RWPE1 (cell line): ENCODE results near the gene CCDC88A.

ENCODE experiments used
- CTCF ChIA-PET: fragments of 350-600 bp; sonication (Branson Sonifier 250); formaldehyde crosslinking; extraction: SDS; loops from one replicate; lab custom pipeline; 2021; lab: Yijun Ruan, JAX
- POLR2A ChIA-PET: fragments of 400-600 bp; formaldehyde crosslinking; extraction: SDS; loops from one replicate; lab custom pipeline; 2020; ENCODE audit warnings: antibody characterized with exemption; ENCODE audit not compliant: low non-redundant PET; lab: Yijun Ruan, JAX
- DNase-seq: peaks from one replicate; pipeline ENCODE4 v3.0.0; 2012; ENCODE audit warnings: low spot score
- H3K27ac ChIP-seq: fragments of 450-650 bp; 2 replicates; pipeline ENCODE4 v1.5.1; 2017
- TF ChIP-seq, protein P1 (sequence below): fragments of 450-650 bp; conservative IDR thresholded peaks from 2 replicates; pipeline ENCODE4 v1.5.1; 2017; ENCODE audit warnings: low read depth, mild to moderate bottlenecking

Gene CCDC88A

DNA sequence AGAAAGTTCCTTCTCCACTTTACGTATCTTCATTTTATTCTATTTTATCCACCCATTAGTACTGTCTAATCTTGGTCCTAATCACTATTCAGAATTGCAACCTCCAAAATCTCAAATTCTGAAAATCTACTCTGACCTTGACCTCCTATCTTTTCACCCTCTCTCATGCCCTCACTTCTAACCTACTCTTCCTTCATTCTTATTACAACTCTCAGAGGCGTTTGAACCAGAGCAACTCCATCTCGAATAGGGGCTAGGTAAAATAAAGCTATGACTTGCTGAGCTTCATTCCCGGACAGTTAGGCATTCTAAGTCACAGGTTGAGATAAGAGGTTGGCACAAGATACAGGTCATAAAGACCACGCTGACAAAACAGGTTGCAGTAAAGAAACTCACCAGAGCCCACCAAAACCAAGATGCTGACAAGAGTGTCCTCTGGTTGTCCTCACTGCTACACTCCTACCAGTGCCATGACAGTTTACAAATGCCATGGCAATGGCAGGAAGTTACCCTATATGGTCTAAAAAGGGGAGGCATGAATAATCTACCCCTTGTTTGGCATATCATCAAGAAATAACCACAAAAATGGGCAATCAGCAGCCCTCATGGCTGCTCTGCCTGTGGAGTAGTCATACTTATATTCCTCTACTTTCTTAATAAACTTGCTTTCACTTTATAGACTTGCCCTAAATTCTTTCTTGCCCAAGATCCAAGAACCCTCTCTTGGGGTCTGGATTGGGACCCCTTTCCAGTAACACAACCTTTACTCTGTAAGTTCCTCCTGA lies 11.4 kb downstream of the CCDC88A start:
- ChIA-PET POLR2A (no interaction called here), CTCF (no interaction called here)

DNA sequence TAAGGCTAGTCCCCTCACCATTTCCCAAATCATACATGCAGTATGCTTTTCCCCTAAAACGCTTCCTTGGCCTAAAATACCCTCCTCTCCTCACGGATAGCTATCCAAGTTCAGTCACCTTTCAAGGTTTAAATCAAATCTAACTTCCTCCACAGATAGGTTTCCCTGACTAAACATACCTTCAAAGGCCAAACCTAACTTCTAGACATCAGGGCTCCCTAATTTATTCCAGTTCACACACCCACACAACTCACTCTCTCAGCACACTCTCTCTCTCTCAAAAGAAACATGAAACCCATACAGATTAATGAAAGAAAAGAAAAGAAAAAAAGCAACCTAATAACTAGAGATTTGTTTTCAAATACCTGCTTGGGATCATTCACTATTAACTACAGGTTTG lies 14.5 kb downstream of the CCDC88A start:
- DNase-seq, result no peak
- TF ChIP-seq, protein P1, sequence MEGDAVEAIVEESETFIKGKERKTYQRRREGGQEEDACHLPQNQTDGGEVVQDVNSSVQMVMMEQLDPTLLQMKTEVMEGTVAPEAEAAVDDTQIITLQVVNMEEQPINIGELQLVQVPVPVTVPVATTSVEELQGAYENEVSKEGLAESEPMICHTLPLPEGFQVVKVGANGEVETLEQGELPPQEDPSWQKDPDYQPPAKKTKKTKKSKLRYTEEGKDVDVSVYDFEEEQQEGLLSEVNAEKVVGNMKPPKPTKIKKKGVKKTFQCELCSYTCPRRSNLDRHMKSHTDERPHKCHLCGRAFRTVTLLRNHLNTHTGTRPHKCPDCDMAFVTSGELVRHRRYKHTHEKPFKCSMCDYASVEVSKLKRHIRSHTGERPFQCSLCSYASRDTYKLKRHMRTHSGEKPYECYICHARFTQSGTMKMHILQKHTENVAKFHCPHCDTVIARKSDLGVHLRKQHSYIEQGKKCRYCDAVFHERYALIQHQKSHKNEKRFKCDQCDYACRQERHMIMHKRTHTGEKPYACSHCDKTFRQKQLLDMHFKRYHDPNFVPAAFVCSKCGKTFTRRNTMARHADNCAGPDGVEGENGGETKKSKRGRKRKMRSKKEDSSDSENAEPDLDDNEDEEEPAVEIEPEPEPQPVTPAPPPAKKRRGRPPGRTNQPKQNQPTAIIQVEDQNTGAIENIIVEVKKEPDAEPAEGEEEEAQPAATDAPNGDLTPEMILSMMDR, result no peak
- ChIA-PET CTCF (no interaction called here), POLR2A (no interaction called here)
- H3K27ac ChIP-seq, result no peak overlapping the region

More for the DNA sequence above, 11.4 kb downstream of the CCDC88A start:
- no peak for DNase-seq
- H3K27ac ChIP-seq, result no peak overlapping the region
- TF ChIP-seq, protein P1, result no peak

DNA sequence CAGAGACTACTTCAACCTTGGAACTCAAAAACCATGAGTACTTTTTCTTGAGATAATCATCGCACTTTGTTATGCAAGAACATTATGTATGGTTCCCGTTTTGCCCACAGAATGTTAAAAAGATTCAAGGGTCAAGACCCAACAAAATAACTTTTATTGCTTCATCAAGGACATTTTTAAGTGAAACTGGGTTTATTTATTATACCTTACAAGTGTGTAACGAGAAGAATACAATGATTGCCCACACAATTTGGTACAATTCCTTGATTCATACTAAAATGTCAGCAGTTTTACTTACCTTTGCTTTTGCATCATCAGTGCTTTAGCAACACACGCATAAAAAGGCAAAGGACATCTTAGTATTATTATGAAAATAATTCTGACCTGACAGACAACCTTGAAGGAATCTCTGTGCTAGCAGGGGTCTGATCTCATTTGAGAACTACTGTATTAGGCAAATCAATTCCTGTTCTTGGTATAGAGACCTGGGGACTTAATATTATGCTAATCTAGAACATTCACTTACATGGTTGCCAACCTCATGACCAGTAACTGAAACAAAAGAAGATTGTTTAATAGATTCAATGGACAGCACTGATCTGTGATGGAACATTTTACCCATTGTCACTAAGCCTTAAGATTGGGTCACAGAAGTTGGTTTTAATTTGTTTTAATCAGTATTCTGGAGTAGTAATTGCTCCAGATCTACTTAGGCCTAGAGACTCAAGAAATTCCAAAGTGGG lies 16.2 kb downstream of the CCDC88A start:
- TF ChIP-seq, protein P1, result no peak
- no peak overlapping the region for H3K27ac ChIP-seq
- ChIA-PET CTCF (no interaction called here), POLR2A (no interaction called here)
- no peak for DNase-seq

DNA sequence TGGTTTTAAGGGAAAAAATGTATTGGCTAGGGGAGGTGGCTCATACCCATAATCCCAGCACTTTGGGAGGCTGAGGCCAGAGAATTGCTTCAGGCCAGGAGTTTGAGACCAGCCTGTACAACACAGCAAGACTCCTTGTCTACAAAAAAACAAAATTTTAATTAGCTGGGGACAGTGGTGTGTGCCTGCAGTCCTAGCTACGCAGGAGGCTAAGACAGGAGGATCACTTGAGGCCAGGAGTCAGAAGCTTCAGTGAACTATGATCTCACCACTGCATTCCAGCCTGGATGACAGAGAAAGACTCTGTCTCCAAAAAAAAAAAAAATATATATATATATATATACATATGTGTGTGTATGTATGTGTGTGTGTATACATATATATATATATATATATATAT lies 18.5 kb downstream of the CCDC88A start:
- POLR2A ChIA-PET, result interaction anchor here (0.6 kb wide), 1 partner anchor 19 kb away, joined by 4 read pairs; no protein-coding TSS in a partner anchor
- no peak for DNase-seq
- CTCF ChIA-PET, result no interaction called here

DNA sequence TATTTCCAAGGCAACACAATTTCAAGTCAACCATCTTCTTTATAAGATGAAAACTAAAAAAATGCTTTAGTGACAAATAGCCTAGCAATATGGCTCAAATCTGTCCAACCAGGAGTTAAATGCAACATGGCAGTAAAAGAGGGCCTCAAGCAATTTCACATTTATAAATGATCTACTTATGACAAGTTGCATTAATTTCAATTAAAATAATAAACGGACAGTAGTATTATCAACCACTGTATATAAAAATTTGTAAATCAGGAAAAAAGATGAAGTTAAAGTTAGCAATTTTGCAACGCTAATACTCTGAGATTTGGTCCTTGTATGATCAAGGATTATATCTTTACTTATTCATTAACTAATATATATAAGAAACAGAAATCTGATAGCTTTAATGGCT lies 19.3 kb downstream of the CCDC88A start:
- ChIA-PET POLR2A (no interaction called here), CTCF (no interaction called here)
- TF ChIP-seq, protein P1, result no peak
- H3K27ac ChIP-seq, result no peak overlapping the region
- DNase-seq, result no peak

More for the DNA sequence above, 18.5 kb downstream of the CCDC88A start:
- TF ChIP-seq, protein P1, result no peak
- no peak overlapping the region for H3K27ac ChIP-seq

DNA sequence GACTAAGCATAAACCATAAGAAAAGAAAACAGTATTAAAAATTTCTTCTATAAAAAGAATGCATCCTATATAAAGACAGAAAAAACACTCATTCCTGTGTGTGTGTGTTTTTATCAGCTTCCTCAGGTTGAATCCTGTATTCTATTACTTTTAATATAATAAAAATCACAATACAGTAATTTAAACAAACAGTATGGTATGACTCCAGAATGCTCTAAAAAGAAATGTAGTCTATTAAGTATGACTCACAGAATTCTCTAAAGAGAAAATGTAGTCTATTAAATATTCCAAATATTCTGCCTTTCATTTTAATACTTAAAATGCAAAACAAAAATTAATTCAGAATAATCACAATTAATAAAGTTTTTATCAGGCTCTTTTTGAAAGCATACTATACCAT lies 19.8 kb downstream of the CCDC88A start:
- no peak for DNase-seq
- ChIA-PET CTCF (interaction anchor here (0.6 kb wide), 1 partner anchor 120 kb away, joined by 6 read pairs; the partner anchor contains the start of gene CFAP36), POLR2A (no interaction called here)
- TF ChIP-seq, protein P1, result no peak
- no peak overlapping the region for H3K27ac ChIP-seq
